HepG2 (cell line): Measurements from ENCODE around the gene ITGB1. TPM values are rescaled to one million over a fixed set of nuclear protein-coding genes. Genes with fewer than 3 reads are reported as not detected.

Source experiments
- ATAC-seq: fragments of 200-7000 bp; cut with Tn5 transposase; 3 replicates; pipeline ENCODE4 v1.9.1; 2020; ENCODE audit warnings: mild to moderate bottlenecking, moderate library complexity
- BruUV-seq: library from RNA; stranded (reverse); fragments of 400-500 nt; replicated peaks from 2 replicates; lab custom pipeline; 2021; lab: Mats Ljungman, UMichigan
- CTCF ChIA-PET: fragments of 300-600 bp; formaldehyde crosslinking; extraction: SDS; loops from one replicate; lab custom pipeline; 2021; ENCODE audit warnings: low total read pairs, inconsistent platforms, low intra/inter-chr PET ratio; lab: Yijun Ruan, JAX
- POLR2A ChIA-PET: fragments of 350-600 bp; sonication (Branson Sonifier 250); formaldehyde crosslinking; loops from one replicate; lab custom pipeline; 2020; ENCODE audit warnings: antibody characterized with exemption, inconsistent platforms; lab: Yijun Ruan, JAX
- DNase-seq: peaks from one replicate; pipeline ENCODE4 v3.0.0-alpha.2; 2015; ENCODE audit warnings: low spot score
- FAIRE-seq: peaks from 3 replicates; lab custom pipeline; 2011; peaks lifted over from hg19 to GRCh38; lab: Jason Lieb, UNC
- H2AFZ ChIP-seq: one replicate; pipeline ENCODE4 v1.6.1; 2011; ENCODE audit warnings: low read length, inconsistent platforms
- H3K27ac ChIP-seq: fragments of 300-600 bp; 3 replicates; pipeline ENCODE4 v1.8.0; 2011; ENCODE audit warnings: mixed run types, mild to moderate bottlenecking, mixed read lengths, low read length, inconsistent platforms; ENCODE audit not compliant: insufficient read depth; ENCODE audit errors: extremely low read length
- H3K27me3 ChIP-seq, 2 experiments: fragments of 200-600 bp in 1 of 2; 2 replicates in 1 of 2; 3 replicates in 1 of 2; pipeline versions ENCODE4 v1.6.0 to v1.8.0; 2011; ENCODE audit warnings: low read length in 2 of 2, mild to moderate bottlenecking in 2 of 2, moderate library complexity in 2 of 2, inconsistent platforms in 1 of 2; ENCODE audit not compliant: insufficient read depth in 2 of 2, control insufficient read depth in 1 of 2
- H3K36me3 ChIP-seq, 2 experiments: fragments of 200-600 bp in 1 of 2; replicated peaks in 1 of 2; 2 replicates in 1 of 2; 3 replicates in 1 of 2; pipeline versions ENCODE4 v1.5.1 to v1.8.0; 2011; ENCODE audit warnings: low read length in 2 of 2, inconsistent platforms in 1 of 2; ENCODE audit not compliant: insufficient read depth in 2 of 2, control insufficient read depth in 1 of 2
- H3K4me1 ChIP-seq: 2 replicates; pipeline ENCODE4 v1.5.1; 2012; ENCODE audit warnings: low read length, inconsistent platforms; ENCODE audit not compliant: insufficient read depth
- H3K4me2 ChIP-seq: 2 replicates; pipeline ENCODE4 v1.6.0; 2011; ENCODE audit warnings: low read depth, low read length, inconsistent platforms
- H3K4me3 ChIP-seq, 3 experiments: fragments of 200-600 bp in 1 of 3; sonication (generic), shearing (Covaris generic) in 1 of 3; replicated peaks in 1 of 3; 2 replicates each; pipeline ENCODE4 v1.5.1; 2011 to 2016; ENCODE audit warnings: low read length in 3 of 3, inconsistent platforms in 2 of 3, low read depth in 2 of 3, mild to moderate bottlenecking in 2 of 3, control low read depth in 1 of 3, mixed read lengths in 1 of 3; ENCODE audit not compliant: insufficient read depth in 1 of 3
- H3K79me2 ChIP-seq: one replicate; pipeline ENCODE4 v1.6.1; 2011; ENCODE audit warnings: low read length, inconsistent platforms; ENCODE audit not compliant: insufficient read depth
- H3K9ac ChIP-seq: 2 replicates; pipeline ENCODE4 v1.6.0; 2011; ENCODE audit warnings: mild to moderate bottlenecking, low read depth, low read length, inconsistent platforms; ENCODE audit not compliant: insufficient read depth
- H3K9me3 ChIP-seq: 2 replicates; pipeline ENCODE4 v1.5.1; 2012; ENCODE audit warnings: mild to moderate bottlenecking, low read length
- H4K20me1 ChIP-seq: 2 replicates; pipeline ENCODE4 v1.6.0; 2011; ENCODE audit warnings: inconsistent platforms, mild to moderate bottlenecking, low read length, moderate library complexity; ENCODE audit not compliant: insufficient read depth
- ASH2L ChIP-seq: fragments of 300-600, 200-600 bp; sonication (generic); IDR thresholded peaks from 2 replicates; pipeline ENCODE4 v1.7.0; 2017; ENCODE audit warnings: low read depth, mild to moderate bottlenecking, moderate library complexity, mixed read lengths, low read length; ENCODE audit not compliant: insufficient read length
- FOXA1 ChIP-seq, 2 experiments: fragments of 450-650 bp in 1 of 2; sonication (generic) in 1 of 2; formaldehyde crosslinking in 1 of 2; IDR thresholded peaks; 2 replicates each; pipeline versions ENCODE4 v1.4.0 to v1.6.1; 2016 to 2020; ENCODE audit warnings: missing genetic modification reagents in 1 of 2
- KDM4B ChIP-seq: sonication (generic); formaldehyde crosslinking; IDR thresholded peaks from 2 replicates; pipeline ENCODE4 v1.4.0; 2020; ENCODE audit warnings: missing genetic modification reagents
- PHF21A ChIP-seq: sonication (generic); formaldehyde crosslinking; IDR thresholded peaks from 2 replicates; pipeline ENCODE4 v1.5.0; 2020; ENCODE audit warnings: mild to moderate bottlenecking, missing genetic modification reagents
- RARA ChIP-seq: IDR thresholded peaks from 2 replicates; pipeline ENCODE4 v1.6.1; 2016; ENCODE audit warnings: missing genetic modification reagents, missing compliant biosample characterization
- SOX13 ChIP-seq, 3 experiments: fragments of 450-650 bp in 1 of 3; sonication (generic) in 1 of 3; formaldehyde crosslinking in 1 of 3; IDR thresholded peaks in 2 of 3; conservative IDR thresholded peaks in 1 of 3; 2 replicates each; pipeline versions ENCODE4 v1.5.0 to v1.6.1; 2016 to 2020; ENCODE audit warnings: antibody characterized with exemption in 1 of 3, mild to moderate bottlenecking in 1 of 3, missing compliant biosample characterization in 1 of 3, missing genetic modification reagents in 1 of 3, moderate library complexity in 1 of 3
- TAF1 ChIP-seq: sonication (generic); formaldehyde crosslinking; IDR thresholded peaks from 2 replicates; pipeline ENCODE4 v1.4.0; 2020; ENCODE audit warnings: missing genetic modification reagents
- WGBS: methylation state at CpG from one replicate; pipeline ENCODE4 v1.1.6; 2017; ENCODE audit warnings: low lambda C conversion rate; 5-methylcytosine and 5-hydroxymethylcytosine counted together
- in situ Hi-C: cut with HindIII; loops from 2 replicates; pipeline ENCODE4 v1.10.0; 2017; ENCODE audit warnings: low pct_unique_long_range_greater_than_20kb; ENCODE audit not compliant: extremely low pct_ligation_motif_present
- intact Hi-C: fragments of 100-400 bp; cut with micrococcal nuclease; formaldehyde crosslinking; loops from one replicate; pipeline ENCODE4 v1.10.0; 2022; ENCODE audit not compliant: unreplicated experiment
- polyA plus RNA-seq, 8 experiments: library from polyadenylated mRNA; depleted of rRNA in 3 of 8; stranded (reverse) in 7 of 8; unstranded in 1 of 8; fragments of >200 nt; fragmentation: Illumina TruSeq in 4 of 8; extraction: Trizol in 4 of 8; gene quantifications; 2 replicates each; pipeline versions ENCODE4 v1.2.1 to v1.2.3, GENCODE V29; 2011 to 2016; ENCODE audit warnings: low read depth in 4 of 8, missing spikeins in 1 of 8, mixed read lengths in 1 of 8; ENCODE audit not compliant: insufficient read depth in 1 of 8
- total RNA-seq, 5 experiments: library from RNA; depleted of rRNA; stranded (reverse); fragments of >200 nt; fragmentation: Illumina TruSeq; extraction: Trizol; gene quantifications; 2 replicates each; pipeline ENCODE4 v1.2.3, GENCODE V29; 2016; ENCODE audit warnings: low read depth in 1 of 5
- TF ChIP-seq, protein P1 (sequence below): sonication (generic); formaldehyde crosslinking; conservative IDR thresholded peaks from 2 replicates; pipeline ENCODE4 v1.4.0; 2020; ENCODE audit warnings: mild to moderate bottlenecking, missing genetic modification reagents, moderate library complexity

The ITGB1 gene
- total and polyA plus RNA-seq, 2 of the 13 experiments (the other 11 are each of a cell fraction or from before 2014, with no cell fraction given): 190 to 204 TPM

DNA sequence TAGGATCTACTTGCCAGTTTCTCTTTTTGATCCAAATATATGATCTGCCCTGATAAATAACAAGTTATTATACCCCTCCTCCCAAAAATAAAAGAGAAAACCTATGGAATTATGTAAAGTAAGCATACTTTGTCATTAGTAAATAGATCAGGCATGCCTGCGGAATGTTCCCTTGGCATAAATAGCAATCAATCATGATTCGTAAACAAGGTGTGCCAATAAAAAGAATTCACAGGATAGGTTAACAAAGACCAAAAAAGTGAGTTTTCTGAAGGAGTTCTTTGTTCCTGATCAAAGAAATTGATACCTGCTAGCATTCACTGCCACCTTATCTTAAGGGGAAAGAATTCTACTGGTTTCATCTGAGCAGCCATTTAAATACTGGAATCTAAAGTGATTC, 11.9 kb downstream of the ITGB1 start:
- no peaks in the 10 kb centered on the region for H3K9me3 ChIP-seq
- no peaks in the 10 kb centered on the region for H3K27me3 ChIP-seq
- TF ChIP-seq PHF21A (CRISPR knock-in tag) (no peak), KDM4B (CRISPR knock-in tag) (no peak), FOXA1 (IDR thresholded peaks at IDR 0.05) (no peak), FOXA1 (CRISPR knock-in tag; IDR thresholded peaks at IDR 0.05) (peak; percentile 28; the same call in 1 of the 2 replicates), RARA (CRISPR knock-in tag) (no peak), SOX13 (IDR thresholded peaks at IDR 0.05) (no peak), SOX13 (CRISPR knock-in tag; conservative IDR thresholded peaks at IDR 0.05 in 1 of 2, IDR thresholded peaks at IDR 0.05 in 1 of 2) (0 out of 4 replicates have a peak, but pooled peaks of 1 of the 2 experiments have one; percentile 6), TAF1 (CRISPR knock-in tag) (no peak), ASH2L (no peak)
- TF ChIP-seq, protein P1, sequence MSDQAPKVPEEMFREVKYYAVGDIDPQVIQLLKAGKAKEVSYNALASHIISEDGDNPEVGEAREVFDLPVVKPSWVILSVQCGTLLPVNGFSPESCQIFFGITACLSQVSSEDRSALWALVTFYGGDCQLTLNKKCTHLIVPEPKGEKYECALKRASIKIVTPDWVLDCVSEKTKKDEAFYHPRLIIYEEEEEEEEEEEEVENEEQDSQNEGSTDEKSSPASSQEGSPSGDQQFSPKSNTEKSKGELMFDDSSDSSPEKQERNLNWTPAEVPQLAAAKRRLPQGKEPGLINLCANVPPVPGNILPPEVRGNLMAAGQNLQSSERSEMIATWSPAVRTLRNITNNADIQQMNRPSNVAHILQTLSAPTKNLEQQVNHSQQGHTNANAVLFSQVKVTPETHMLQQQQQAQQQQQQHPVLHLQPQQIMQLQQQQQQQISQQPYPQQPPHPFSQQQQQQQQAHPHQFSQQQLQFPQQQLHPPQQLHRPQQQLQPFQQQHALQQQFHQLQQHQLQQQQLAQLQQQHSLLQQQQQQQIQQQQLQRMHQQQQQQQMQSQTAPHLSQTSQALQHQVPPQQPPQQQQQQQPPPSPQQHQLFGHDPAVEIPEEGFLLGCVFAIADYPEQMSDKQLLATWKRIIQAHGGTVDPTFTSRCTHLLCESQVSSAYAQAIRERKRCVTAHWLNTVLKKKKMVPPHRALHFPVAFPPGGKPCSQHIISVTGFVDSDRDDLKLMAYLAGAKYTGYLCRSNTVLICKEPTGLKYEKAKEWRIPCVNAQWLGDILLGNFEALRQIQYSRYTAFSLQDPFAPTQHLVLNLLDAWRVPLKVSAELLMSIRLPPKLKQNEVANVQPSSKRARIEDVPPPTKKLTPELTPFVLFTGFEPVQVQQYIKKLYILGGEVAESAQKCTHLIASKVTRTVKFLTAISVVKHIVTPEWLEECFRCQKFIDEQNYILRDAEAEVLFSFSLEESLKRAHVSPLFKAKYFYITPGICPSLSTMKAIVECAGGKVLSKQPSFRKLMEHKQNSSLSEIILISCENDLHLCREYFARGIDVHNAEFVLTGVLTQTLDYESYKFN (CRISPR knock-in tag): no peak
- intact Hi-C loops (no loop called here), in situ Hi-C loops (no loop called here)
- H3K4me3 ChIP-seq: no peak overlapping the region
- no peaks in the 10 kb centered on the region for H3K36me3 ChIP-seq
- H3K9ac ChIP-seq: no peak overlapping the region
- H4K20me1 ChIP-seq: peaks cover 58% of the 10 kb centered on the region
- H3K27ac ChIP-seq: peak overlapping the region; percentile 21
- H3K4me2 ChIP-seq: no peak overlapping the region
- 92% methylated on average over 2 of the region's 2 CpGs for WGBS
- ATAC-seq (no peak), DNase-seq (no peak), FAIRE-seq (no peak)
- CTCF ChIA-PET: no interaction called here
- H3K79me2 ChIP-seq: peaks cover 94% of the 10 kb centered on the region
- POLR2A ChIA-PET: interaction anchor here (2.8 kb wide), 1 partner anchor 35 kb away, joined by 17 read pairs; no protein-coding TSS in a partner anchor
- H2AFZ ChIP-seq: no peak overlapping the region
- no TSS peak for BruUV-seq
- H3K4me1 ChIP-seq: peaks cover 98% of the 10 kb centered on the region
